Brain microvascular endothelial cell (primary cell): Measurements from ENCODE around the gene COL23A1.

Source experiments
- DNase-seq: peaks from one replicate; pipeline ENCODE4 v3.0.0-alpha.2; 2020
- H3K27ac ChIP-seq: fragments of 250-450 bp; sonication (Bioruptor Pico); 2 replicates; pipeline ENCODE4 v1.5.1; 2020; ENCODE audit warnings: mild to moderate bottlenecking, moderate library complexity
- H3K27me3 ChIP-seq: fragments of 250-450 bp; sonication (Bioruptor Pico); replicated peaks from 2 replicates; pipeline ENCODE4 v1.5.1; 2020; ENCODE audit warnings: mild to moderate bottlenecking
- H3K36me3 ChIP-seq: fragments of 250-450 bp; sonication (Bioruptor Pico); replicated peaks from 2 replicates; pipeline ENCODE4 v1.5.1; 2020; ENCODE audit warnings: mild to moderate bottlenecking
- H3K4me3 ChIP-seq: 2 replicates; pipeline ENCODE4 v1.5.1; 2011; ENCODE audit warnings: low read depth, mild to moderate bottlenecking, control low read depth, low read length, moderate library complexity
- in situ Hi-C: cut with HindIII; loops from 2 replicates; pipeline ENCODE4 v1.10.0; 2017; ENCODE audit warnings: low sequenced_read_pairs, low pct_ligation_motif_present
- TF ChIP-seq, protein P1 (sequence below): IDR thresholded peaks from 2 replicates; pipeline ENCODE4 v1.5.1; 2011; ENCODE audit warnings: low read depth, mild to moderate bottlenecking, moderate library complexity, low read length, control low read depth, inconsistent platforms; ENCODE audit errors: missing control alignments

The COL23A1 gene

DNA sequence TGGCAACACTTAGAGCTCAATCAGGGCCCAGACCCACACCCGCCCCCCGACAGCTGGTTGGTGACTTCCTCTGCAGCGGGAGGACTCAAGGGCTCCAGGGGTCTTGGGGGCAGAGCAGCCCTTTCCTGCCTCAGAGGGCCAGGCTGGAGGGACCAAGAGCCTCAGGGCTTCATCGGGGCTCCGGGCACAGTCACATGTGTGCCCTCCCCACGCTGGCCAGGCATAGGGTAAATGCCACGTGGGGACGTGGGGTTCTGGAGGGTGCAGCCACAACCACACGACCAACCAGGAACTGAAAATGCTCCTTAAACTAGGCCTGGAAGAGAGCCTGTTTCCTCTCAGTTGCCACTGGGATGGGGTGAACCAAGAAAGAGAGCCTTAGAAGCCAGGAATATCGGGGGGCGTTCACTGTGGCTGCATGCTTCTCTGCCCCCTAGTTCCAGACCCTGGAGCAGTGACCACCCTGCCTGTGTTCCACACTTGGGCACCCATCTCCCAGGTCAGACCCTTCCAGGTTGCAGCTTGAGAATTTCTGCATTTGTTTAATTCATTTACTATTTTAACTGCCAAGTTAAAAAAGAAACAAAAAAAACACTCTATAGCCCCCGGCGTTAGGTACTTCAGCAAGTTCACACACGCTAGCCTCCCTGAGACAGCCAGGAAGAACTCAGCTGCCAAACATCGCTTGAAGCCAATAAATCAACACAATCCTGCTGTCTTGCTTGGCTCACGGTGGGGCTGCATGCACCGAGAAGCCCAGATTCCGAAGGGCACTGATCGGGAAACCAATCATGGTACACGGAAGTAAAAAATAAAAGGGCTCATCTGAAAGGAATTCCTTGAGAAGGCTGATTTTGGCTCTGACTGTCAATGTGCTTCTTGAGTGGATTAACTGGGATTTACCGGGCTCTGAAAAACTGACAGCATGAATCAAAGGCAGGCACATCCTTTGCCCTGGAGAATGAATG, 301.5 kb downstream of the COL23A1 start:
- in situ Hi-C loops, result no loop called here
- TF ChIP-seq, protein P1, sequence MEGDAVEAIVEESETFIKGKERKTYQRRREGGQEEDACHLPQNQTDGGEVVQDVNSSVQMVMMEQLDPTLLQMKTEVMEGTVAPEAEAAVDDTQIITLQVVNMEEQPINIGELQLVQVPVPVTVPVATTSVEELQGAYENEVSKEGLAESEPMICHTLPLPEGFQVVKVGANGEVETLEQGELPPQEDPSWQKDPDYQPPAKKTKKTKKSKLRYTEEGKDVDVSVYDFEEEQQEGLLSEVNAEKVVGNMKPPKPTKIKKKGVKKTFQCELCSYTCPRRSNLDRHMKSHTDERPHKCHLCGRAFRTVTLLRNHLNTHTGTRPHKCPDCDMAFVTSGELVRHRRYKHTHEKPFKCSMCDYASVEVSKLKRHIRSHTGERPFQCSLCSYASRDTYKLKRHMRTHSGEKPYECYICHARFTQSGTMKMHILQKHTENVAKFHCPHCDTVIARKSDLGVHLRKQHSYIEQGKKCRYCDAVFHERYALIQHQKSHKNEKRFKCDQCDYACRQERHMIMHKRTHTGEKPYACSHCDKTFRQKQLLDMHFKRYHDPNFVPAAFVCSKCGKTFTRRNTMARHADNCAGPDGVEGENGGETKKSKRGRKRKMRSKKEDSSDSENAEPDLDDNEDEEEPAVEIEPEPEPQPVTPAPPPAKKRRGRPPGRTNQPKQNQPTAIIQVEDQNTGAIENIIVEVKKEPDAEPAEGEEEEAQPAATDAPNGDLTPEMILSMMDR, result no peak
- H3K27ac ChIP-seq, result no peak overlapping the region
- no peak overlapping the region for H3K4me3 ChIP-seq
- peak; percentile 3 for DNase-seq
- no peaks in the 10 kb centered on the region for H3K36me3 ChIP-seq
- peaks cover 1% of the 10 kb centered on the region for H3K27me3 ChIP-seq

DNA sequence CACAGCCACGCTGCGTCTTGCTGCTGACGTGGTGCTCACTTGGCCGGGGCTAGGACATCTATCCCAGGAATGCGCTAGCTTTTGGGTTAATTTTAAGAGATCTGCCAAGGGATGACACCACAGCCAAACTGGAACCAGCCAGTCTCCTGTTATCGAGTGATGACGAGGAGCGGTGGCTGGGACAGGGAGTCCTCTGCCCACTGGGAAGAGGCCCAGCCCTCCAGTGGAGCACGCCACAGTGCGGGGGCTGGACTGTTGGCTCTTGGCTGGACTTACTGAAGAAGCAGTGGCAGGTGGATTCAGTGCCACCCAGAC, 302.4 kb downstream of the COL23A1 start:
- TF ChIP-seq, protein P1, result no peak
- no peak for DNase-seq
- no peak overlapping the region for H3K27ac ChIP-seq
- H3K36me3 ChIP-seq, result no peaks in the 10 kb centered on the region
- H3K27me3 ChIP-seq, result peaks cover 1% of the 10 kb centered on the region
- H3K4me3 ChIP-seq, result no peak overlapping the region
- in situ Hi-C loops, result no loop called here

DNA sequence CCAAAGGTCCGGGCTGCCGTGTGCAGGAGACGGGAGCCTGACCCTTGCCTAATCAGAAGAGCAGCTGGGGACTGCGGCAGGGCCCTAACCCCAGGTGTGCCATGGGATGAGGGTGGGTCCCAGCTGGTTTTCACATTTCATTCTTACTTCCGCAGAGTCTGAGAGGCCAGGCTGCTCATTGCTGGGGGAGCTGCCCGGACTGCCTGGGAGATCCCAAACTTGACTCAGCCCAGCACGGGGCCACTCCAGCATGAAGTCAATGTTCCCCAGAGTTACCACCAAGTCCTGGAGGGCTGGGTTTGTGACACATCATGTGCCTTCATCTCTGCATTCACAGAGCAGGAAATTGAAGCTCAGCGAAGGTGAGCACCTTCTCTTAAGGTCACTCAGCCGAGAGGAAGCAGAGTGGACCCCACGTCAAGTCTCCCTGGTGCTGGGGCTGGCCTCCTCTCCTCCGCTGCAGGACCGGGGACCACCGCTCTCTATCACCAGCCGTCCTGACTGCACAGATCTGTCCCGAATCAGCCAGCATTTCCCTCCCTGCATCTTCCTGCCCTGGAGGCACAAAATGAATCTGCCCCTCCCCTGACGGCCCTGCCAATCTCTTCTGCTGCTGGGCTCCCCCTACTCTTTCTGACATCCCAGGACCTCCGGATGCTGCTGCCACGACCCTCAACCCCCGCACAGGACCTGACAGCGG, 303.0 kb downstream of the COL23A1 start:
- in situ Hi-C loops, result no loop called here
- Histone ChIP-seq H3K27me3 (peaks cover 1% of the 10 kb centered on the region), H3K36me3 (no peaks in the 10 kb centered on the region), H3K4me3 (no peak overlapping the region), H3K27ac (no peak overlapping the region)
- DNase-seq, result no peak
- TF ChIP-seq, protein P1, result no peak

DNA sequence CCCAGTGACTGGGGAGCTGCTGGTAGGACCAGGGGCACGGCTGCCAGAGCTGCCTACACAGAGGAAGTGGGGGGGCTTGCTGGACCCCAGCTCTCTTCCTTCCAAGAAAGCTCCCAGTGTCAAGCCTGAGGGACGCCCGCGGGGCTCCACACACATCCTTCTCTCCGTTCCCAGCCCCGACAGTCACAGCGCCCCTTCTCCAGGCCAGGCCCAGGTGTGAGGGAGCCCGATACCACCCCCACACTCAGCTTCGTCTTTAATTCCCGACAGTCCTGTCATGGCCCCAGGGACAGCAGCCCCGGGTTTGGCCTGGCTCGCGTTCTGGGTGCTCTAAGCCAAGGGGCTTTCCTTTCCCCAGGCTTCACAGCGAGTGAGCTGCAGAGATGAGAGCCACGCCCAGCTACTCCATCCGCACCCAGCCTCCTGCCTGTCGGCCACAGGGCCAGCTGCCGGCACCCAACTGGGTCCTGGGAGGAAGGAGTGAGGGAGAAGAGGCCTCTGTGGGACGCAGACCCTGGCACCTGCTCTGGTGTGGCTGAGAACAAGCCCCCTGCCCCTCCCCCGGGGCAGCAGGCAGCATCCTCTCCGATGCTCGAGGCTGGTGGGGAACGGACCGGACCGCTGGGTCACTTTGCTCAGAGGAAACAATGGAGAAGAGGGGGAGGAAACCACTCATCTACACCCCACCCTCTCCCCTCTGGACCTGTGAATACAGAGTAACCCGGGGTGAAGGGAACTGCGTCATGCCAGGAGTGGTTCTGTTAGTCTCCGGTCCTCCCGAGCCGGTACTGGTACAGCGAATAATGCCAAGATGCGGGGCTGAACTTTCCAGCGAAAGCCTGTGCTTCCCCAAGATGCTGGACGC, 303.7 kb downstream of the COL23A1 start:
- in situ Hi-C loops, result no loop called here
- Histone ChIP-seq H3K27me3 (peaks cover 1% of the 10 kb centered on the region), H3K36me3 (no peaks in the 10 kb centered on the region), H3K4me3 (no peak overlapping the region), H3K27ac (no peak overlapping the region)
- no peak for DNase-seq
- TF ChIP-seq, protein P1, result no peak

DNA sequence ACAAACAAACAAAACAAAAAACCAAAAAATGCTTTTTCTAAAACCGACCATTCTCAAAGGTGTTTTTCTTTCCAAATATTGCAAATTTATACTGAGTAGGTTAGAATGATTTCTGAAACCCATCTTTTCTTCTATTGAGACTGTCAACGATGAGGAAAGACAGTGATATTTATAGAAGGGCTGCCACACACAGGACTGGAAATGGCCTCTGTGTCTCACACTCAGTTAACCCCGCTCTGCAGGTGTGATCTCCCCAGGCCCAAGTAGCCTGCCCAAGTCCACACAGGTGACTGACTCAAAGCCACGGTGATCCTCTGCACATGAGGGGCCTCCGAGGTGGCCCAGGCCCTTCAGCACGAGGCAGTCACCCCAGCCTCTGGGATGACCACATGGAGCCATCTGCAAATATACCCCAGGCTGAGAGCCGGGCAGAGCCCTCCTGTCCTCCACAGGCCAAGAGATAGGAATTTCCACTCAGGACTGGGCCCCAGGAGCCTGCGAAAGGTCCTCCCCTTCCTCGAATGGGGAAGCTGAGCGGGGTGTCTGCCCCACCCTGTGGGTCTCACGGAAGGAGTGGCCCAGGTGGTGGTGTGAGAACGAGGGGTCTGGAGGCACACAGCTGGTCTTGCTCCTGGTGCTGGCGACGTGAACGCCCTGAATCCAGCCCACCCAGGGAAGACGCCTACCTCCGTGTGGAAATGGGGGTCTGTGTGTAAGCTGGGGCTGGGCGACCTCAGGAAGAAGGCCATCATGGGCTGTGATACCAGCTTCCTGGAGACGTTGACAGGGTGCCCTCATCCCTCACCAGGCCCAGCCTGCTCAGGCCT, 304.6 kb downstream of the COL23A1 start:
- TF ChIP-seq, protein P1, result no peak
- in situ Hi-C loops, result no loop called here
- no peaks in the 10 kb centered on the region for H3K36me3 ChIP-seq
- no peak overlapping the region for H3K27ac ChIP-seq
- no peak overlapping the region for H3K4me3 ChIP-seq
- H3K27me3 ChIP-seq, result peaks cover 1% of the 10 kb centered on the region
- no peak for DNase-seq
